ENCODE measurements around the gene PLIN5.
A peak's percentile ranks its signal among the peaks of the same experiment; 100 is the strongest.
"Not testable (repeated sequence)": the region's sequence is repeated elsewhere in the genome, so short reads cannot be mapped to it uniquely, and the experiment has no call there.

PLIN5 gene

DNA sequence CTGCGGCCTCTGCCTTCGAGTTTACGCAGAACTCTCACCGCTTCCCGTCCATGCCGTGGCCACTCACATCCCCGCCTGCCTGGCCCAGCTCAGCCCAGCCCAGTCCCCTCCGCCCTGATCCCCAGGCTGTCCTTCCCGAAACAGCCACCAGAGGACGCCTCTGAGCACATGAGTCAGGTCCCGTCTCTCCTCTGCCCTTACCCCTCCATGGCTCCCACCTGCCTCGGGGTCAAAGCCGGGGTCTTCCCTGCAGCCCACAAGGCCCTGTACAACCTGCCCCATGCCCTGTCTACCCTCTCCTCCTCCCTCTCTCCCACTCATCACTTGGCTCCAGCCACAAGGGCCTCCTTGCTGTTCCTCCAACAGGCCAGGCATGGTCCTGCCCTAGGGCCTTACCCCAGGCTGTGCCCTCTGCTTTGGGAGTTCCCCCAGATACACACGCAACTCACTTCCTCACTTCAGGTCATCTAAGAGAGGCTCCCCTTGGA lies 32.6 kb upstream of the PLIN5 start:
- peak; percentile 66 for DNase-seq

DNA sequence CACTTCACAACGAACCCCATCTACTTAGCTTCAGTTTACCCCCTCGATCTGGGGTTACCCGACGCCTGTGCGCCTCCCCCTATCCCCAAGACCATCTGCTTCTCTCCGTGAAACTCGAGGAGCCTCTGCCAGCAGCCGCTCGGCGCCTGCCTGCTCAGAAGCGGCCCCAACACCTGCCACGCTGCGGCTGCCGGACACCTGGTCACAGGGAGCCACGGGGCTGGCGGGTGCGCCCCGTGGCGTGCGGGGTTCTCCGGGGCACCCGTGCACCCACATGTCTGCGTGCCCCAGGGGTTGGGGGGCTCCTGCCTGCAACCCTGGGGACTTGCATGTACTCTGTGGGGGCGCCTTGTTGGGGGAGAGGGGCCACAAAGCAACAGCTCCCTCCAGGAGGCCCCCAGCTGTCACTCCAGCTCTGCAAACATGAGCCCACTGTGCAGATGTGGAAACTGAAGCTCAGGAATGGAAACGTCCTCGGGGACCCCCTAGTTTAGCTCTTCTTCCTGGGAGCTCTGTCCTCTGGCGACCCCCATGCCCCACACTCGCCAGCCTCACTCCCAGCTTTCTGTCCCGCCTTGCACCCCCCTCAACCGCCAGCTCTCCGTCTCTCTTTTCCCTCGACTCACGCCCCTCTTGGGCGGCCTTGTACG lies 31.5 kb upstream of the PLIN5 start:
- no peak for DNase-seq

DNA sequence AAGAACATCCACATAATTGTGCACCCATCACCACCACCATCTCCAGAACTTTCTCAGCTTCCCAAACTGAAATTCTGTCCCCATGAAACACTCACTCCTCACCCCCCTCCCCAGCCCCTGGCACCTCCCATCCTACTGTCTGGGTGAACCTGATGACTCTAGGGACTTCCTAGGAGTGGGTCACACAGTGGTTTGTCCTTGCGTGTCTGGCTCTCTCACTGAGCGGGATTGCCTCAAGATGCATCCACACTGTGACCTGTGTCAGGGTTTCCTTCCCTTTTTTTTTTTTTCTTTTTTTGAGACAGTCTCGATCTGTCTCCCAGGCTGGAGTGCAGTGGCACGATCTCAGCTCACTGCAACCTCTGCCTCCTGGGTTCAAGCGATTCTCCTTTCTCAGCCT lies 28.5 kb upstream of the PLIN5 start:
- not testable (repeated sequence) for DNase-seq

DNA sequence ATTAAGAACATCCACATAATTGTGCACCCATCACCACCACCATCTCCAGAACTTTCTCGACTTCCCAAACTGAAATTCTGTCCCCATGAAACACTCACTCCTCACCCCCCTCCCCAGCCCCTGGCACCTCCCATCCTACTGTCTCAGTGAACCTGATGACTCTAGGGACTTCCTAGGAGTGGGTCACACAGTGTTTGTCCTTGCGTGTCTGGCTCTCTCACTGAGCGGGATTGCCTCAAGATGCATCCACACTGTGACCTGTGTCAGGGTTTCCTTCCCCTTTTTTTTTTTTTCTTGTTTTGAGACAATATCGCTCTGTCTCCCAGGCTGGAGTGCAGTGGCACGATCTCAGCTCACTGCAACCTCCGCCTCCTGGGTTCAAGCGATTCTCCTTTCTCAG lies 27.1 kb upstream of the PLIN5 start:
- DNase-seq = not testable (repeated sequence)

DNA sequence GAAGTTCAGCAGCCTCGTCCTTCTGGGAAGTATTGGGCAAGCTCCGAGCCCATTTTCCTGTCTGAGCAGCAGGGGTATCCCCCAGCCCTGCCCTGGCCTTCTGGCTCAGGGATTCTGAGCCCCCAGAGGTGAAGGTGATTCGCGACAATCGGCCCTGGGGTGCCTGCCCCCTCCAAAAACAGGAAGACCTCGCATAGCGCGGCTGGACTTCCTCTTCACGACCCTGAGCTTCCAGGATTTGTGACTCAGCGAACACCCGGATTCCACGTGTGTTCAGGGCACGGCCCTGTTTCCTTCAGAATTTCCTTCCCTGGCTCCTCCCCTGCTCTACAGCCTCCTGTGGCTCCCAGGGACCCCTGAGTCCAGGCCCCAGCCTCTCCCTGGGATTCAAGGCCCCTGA lies 24.5 kb upstream of the PLIN5 start, which contains the start of gene SEMA6B:
Gene SEMA6B (minus strand): TSS at position 116 of the 400 bp plus-strand sequence. CDS start 1,227 bp downstream, outside the sequence.
- no peak for DNase-seq

DNA sequence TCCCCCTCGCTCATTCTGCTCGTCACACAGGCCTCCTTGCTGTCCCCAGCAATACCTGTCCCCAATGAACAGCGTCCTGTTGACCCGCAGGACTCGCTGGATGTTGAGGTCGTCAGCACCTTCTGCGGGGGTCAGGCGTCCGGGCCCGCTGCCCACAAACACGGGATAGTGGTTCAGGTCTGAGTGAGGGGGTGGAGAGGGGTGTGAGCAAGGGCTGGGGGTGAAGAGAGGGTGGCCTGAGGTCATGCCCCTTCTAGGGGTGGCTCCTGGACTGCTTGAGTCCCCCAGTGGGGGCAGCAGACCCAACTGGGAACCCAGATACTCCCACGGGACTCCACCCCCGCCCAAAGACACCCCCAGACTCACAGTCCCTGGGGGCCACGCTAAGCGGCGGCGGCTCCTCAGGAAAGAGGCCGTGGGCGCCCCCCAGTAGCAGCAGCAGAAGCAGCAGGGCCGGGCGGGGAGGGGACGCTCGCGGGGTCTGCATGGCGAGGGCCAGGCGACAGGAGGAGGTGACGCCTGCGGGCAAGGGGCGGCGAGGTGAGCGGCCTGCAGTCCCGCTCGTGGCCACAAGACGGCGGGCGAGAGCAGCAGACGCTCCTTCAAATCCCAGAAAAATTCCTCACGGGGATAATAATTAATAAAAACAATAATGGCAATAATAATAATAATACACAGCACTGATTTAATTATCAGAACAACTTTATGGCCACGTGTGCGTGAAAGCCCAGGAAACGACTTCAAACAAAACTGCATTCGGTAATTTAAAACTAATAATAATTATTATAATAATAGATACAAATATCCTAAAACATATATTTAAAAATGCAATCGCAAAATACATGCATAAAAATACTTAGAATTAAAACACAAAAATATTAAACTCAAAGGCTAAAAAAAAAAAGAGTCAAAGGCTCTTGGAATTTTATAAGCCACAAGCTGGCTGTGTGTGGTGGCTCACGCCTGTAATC lies 23.2 kb upstream of the PLIN5 start:
- peak; percentile 27 for DNase-seq

DNA sequence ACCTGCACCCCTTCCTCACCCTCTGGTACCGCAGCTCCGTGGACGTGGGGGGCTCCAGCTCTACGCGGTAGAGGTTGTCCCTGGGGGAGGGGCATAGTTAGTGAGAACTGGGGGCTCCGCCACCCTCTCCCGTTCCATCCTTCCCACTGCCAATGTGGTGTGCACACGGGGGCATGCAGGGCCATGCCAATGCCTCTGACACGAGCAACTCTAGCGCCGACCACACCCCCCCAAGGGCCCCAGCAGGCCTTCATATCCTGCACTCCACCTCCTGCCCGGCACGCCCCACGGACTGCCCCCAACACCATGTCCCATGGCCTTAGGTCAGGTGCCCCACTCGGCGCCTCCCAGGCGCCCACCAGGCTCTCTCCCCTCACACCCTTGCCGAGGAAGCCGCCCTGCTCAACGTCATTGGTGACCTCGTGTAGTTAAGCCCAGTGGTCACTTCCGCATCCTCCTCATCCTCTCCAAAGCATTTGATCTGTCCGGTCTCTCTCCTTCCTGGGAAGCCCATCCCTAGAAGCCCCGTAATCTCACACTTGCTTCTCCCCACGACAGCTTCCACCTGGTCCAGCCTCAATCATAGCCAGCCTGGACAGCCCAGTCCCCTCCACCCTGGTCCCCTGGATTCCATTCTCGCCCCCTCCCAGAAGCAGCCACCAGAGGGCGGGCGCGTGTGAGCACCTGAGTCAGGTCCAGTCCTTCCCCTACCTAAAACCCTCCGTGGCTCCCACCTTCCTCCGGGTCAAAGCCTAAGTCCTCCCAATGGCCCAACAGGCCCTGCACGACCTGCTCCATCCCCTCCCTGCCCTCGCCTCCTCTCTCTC lies 22.3 kb upstream of the PLIN5 start:
- peak; percentile 24 for DNase-seq

DNA sequence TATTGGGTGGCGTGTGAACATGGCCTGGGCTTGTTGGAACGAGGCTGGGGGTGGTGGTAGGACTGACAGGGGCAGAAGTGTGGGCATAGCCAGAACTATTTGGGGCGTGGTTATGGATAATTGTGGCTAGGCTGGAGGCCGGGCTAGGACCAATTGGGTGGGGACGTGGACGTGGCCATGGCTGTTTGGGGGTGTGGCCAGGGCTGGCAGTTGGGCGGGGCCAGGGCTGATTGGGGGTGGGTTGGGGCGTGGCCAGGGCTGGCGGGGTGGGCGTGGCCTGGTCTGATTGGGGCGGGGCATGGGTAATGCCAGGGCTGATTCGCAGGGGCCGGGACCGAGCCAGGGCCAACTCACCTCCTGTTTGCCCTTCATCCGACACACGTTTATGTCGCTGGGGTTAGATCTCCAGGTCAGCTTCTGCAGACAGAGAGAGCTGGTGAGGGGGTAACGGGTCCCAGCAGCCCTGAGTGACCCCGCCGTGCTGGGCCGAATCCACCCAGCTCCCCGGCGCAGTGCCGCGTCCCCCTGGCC lies 21.6 kb upstream of the PLIN5 start:
- peak; percentile 91 for DNase-seq

DNA sequence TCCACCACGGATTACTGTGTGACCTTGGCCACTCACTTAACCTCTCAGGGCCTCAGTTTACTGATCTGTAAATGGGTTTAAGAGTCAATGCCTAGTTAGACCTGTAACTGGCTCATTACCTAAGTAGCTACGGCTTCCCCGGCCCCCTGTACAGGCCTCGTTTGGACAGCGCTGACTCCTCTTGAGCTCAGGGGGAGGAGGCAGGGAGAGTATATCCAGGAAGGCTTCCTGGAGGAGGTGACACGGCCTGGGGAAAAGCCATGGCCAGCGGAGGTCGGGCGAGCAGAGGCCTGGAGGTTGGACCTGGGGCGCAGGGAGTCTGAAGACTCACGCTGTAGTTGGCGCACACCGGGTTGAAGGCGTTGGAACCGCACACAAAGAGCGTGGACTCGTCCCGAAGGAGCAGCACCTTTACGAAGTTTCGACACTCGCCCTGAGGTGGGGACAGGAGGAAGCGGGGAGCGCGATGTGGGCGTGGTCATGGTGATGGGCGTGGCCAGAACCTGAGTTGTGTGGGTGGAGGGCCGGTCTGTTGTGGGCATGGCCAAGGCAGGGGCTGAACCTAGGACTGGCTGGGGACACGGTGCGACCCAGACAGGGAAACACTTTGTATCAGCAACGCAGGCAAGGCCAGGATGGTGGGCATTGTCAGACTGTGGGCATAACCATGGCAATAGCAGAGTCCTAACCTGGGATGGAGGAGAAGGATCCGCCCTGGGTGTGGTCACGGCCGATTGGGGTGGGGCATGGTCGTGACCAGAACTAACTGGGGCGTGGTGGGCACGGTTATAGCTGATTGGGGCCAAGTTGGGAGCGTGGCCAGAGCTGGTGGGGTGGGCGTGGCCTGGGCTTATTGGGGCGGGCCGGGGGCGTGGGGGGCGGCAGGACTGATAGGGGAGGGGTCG lies 20.9 kb upstream of the PLIN5 start:
- DNase-seq = peak; percentile 93

DNA sequence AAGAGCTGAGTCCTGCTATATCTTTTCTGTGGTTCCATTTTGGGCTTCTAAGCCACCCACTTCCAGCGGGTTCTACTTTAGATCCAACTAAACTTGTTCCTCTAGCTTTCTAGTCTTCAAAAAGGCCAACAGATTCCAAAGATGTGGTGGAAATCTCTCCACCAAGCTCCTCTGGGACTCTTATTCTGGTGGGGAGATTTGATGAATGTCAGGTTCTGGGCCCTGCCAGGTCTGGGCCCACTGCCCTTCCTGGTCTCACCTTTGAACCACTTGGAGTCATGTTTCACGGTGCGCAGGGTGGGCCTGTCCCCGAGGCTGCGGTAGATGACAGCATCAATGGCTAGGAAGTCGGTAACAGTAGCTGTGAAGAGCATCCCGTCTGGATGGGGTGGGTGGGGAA lies 19.7 kb upstream of the PLIN5 start:
- DNase-seq = peak; percentile 15

DNA sequence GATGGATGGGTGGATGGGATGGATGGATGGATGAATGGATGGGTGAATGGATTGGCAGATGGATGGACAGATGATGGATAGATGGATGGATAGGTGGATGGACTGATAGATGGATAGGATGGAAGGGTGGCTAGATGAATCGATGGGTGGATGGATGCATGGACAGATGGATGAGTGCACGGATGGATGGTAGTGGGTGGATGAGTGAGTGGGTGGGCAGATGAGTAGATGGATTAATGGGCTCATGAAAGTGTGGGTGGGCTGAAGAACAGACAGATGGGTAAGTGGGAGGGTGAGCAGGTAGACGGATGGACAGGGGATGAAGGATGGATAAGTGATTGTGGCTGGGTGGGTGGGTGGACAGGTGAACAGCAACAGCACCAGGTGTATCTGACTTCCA lies 18.8 kb upstream of the PLIN5 start:
- DNase-seq = no peak

DNA sequence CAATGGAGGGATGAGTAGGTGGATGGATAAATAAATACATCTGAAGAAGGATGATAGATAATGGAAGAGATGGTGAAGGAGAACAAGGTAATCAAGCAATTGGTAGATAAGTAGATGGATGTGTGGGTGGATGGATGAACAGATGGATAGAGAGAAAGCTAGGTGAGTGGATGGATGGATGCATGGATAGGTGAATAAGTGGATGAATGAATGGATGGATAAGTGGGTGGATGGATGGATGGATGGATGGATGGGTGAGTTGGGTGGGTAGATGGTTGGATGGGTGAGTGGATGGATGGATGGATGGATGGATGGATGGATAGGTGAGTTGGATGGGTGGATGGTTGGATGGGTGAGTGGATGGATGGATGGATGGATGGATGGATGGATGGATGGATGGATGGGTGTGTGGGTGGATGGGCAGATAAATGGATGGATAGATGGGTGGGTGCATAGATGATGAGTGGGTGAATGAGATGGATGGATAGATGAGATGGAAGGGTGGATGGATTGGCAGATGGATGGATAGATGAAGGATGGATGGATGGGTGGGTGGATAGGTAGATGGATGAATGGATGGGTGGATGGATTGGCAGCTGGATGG lies 18.2 kb upstream of the PLIN5 start:
- DNase-seq = no peak

DNA sequence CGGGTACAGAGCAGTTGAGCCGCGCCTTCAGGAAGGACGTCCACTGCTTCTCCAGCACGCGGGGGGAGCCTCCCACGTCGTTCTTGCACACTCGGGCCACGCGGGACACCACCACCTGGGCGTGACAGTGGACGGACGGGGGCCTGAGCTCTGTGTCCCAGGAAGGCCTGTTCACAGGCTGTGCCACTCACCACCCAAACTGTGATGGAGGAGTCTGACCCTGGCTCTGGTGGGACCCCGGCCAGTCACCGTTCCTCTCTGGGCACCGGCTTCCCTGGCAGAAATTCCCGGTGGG lies 17.4 kb upstream of the PLIN5 start:
- DNase-seq = no peak

DNA sequence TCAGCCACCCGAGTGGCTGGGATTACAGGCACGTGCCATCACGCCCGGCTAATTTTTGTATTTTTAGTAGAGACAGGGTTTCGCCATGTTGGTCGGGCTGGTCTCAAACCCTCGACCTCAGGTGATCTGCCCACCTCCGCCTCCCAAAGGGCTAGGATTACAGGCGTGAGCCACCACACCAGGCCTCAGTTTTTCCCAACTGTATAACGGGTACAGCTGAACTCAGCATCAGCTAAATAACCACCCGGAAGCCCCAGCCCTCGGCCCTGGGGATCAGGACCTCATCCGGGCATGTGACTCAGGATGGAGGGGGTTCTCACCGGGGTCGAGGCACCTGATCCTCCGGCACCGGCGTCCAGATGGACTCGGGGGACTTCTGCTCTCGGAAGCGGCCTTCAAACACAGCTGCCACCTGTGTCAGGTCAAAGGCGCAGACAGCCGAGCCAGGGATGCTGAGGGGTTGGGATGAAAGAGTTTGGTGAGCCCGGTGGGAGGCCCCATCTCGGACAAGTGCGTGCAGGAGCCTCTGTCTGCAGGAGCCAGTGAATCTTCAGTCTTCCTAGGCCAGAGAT lies 15.5 kb upstream of the PLIN5 start:
- DNase-seq = no peak

DNA sequence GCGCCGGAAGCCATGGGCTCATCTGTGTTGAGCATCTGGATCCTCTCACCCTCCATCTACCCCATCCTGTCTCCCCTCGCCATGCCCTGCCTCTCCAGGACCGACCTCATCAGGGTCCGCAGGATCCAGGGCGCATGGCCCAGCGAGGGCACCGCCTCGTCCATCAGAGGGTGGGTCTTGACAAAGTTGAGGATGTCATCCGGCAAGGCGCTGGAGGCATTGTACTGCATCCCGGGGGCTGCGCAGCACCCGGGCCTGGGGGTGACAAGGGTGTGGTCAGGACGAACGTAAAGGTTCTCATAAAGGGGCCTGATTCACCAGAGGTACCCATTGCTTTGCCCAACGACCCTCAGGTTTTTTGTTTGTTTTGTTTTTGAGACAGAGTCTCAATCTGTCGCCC lies 15.0 kb upstream of the PLIN5 start:
- no peak for DNase-seq

DNA sequence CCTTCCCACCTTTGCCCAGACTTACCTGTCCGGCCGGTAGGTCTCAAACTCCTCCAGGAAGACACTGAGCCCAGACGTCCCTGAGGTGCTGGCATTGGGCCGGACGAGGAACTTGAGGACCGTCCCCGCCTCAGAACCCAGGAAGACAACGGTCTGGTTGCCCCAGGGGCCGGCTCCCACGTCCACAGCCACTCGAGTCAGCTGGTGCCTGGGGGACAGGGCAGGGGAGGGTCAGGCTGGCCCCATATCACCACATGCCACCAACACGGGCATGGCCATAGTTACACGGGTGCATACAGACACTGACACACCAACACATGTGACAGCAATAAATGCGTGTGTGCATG lies 13.2 kb upstream of the PLIN5 start:
- DNase-seq = no peak

DNA sequence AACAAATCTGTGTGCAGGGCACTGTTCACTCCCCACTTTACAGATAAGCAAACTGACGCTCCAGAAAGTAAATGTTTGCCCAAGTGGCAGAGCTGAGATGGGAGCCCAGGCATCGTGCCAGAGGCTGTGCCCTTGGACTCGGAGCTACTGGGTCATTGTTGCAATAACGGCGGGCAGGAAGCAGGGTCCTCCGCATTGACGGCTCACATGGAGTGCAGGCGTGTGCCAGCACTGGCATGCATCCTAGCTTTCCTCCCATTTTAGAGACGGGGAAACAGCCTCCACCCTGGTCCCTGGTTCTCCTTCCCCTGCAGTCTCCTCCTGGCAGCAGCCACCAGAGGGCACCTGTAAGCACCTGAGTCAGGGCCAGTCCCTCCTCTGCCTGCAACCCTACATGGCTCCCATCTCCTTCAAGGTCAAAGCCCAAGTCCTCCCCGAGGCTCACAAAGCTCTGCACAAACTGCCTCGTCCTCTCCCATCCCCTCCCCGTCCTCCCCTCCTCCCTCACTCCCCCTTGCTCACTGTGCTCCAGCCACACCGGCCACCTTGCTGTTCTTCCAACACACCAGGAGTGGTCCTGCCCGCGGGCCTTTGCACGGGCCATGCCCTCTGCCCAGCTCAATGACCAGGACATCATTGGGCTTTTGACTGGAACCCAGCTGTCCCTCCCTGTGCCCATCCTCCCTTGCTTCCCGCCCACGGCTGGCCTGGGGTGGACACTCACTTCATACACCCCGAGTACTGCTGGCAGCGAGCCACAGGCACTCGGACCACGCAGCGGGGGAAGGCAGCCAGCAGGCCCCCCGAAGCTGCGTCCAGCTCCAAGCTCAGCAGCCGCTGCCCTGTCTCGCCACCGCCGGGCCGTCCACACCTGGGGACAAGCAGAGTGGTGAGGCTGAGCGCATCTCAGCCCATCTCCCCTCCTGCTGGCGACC lies 12.5 kb upstream of the PLIN5 start:
- peak; percentile 56 for DNase-seq

DNA sequence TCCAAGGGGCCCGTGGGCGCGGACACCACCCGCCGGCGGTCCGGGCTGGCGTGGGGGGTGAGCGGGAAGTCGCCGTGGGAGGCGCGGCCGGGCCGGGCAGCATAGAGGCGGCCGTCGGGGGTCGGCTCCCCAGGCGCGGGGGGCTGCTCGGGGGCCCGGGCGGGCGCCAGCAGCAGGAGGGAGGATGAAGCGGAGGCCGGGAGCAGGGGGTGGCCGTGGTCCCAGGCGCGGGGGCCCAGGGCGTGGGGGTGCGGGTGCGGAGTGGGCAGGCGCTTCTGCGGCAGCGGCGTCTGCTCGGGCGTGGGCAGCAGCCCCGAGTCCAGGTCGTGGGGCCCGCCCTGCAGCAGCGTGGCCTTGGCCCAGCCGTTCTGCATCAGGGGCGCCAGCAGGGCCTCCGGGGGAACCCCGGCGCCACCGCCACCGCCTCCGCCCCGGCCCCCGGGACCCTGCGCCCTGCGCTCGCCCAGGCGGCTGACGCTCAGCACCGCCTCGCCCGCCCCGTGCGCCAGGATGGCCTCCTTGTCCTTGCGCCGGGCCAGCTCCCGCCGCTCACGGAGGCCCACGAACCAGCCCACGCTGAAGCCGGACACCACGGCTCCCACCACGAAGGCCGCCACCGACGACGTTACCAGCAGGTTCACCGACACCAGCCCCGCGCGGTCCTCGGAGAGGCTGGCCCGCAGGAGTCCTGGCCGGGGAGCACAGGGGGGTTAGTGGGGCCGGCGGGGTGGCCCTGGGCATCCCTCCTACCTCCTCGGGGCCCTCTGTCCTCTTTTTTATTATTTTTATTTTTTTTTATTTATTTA lies 9.0 kb upstream of the PLIN5 start:
- DNase-seq = no peak

Data from hematopoietic multipotent progenitor cell treated with erythropoietin and hydrocortisone succinate and interleukin-3 and kit ligand, for 8 days (in vitro differentiated cells).